ENCODE results near the gene ATP1B1. TPM values are rescaled to one million over a fixed set of nuclear protein-coding genes. Genes with fewer than 3 reads are reported as not detected.

ATP1B1 gene
- total and polyA plus RNA-seq, 2 donors (not counting 1 experiment from before 2014, with no cell fraction given), result 1.4 to 1.7 TPM

GRCh38 chr1:169148472-169149252 is 42.2 kb downstream of the ATP1B1 start:
- WGBS (ENCODE audit: insufficient coverage), result 80% methylated on average over 1 of the region's 5 CpGs
- DNase-seq (no peak), ATAC-seq (ENCODE audit: low read depth) (no peak)
- Mint-ChIP-seq H3K4me1 (no peaks in the 10 kb centered on the region), H3K27me3 (no peaks in the 10 kb centered on the region), H3K9me3 (ENCODE audit: insufficient read depth) (no peaks in the 10 kb centered on the region), H3K4me3 (no peak overlapping the region), H3K27ac (no peak overlapping the region)
- no peaks in the 10 kb centered on the region for H3K27me3 ChIP-seq (replicated peaks in 1 of 4; ENCODE audit: control extremely low read depth in 1 of 4, control insufficient read depth in 3 of 4, insufficient read depth in 4 of 4, low read length in 3 of 4)
- no peaks in the 10 kb centered on the region for H3K36me3 ChIP-seq (replicated peaks in 1 of 2; ENCODE audit: control extremely low read depth in 1 of 2, control insufficient read depth in 1 of 2, extremely low read depth in 1 of 2, insufficient read depth in 2 of 2, low read length in 1 of 2)
- H3K79me2 ChIP-seq (ENCODE audit: control insufficient read depth, insufficient read depth, low read length), result no peaks in the 10 kb centered on the region
- H2AFZ ChIP-seq (ENCODE audit: insufficient read depth, low read depth, low read length, poor library complexity, severe bottlenecking), result no peak overlapping the region
- H3K9me3 ChIP-seq (ENCODE audit: control extremely low read depth in 1 of 3, control insufficient read depth in 2 of 3, insufficient read depth in 1 of 3, low read length in 2 of 3), result no peaks in the 10 kb centered on the region
- intact Hi-C loops (cut with micrococcal nuclease), result no loop called here
- no peak for TF ChIP-seq EZH2 (IDR thresholded peaks at IDR 0.05; ENCODE audit: borderline replicate concordance, insufficient read depth, low read depth, low read length, poor library complexity, severe bottlenecking)
- TF ChIP-seq, protein P1, sequence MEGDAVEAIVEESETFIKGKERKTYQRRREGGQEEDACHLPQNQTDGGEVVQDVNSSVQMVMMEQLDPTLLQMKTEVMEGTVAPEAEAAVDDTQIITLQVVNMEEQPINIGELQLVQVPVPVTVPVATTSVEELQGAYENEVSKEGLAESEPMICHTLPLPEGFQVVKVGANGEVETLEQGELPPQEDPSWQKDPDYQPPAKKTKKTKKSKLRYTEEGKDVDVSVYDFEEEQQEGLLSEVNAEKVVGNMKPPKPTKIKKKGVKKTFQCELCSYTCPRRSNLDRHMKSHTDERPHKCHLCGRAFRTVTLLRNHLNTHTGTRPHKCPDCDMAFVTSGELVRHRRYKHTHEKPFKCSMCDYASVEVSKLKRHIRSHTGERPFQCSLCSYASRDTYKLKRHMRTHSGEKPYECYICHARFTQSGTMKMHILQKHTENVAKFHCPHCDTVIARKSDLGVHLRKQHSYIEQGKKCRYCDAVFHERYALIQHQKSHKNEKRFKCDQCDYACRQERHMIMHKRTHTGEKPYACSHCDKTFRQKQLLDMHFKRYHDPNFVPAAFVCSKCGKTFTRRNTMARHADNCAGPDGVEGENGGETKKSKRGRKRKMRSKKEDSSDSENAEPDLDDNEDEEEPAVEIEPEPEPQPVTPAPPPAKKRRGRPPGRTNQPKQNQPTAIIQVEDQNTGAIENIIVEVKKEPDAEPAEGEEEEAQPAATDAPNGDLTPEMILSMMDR (IDR thresholded peaks at IDR 0.05), result no peak
- no peak overlapping the region for H3K9ac ChIP-seq (ENCODE audit: low read length)
- POLR2A ChIA-PET, result no interaction called here
- no peak overlapping the region for H3K4me3 ChIP-seq (ENCODE audit: control extremely low read depth in 1 of 5, extremely low read depth in 1 of 5, insufficient read depth in 1 of 5, low read depth in 2 of 5, low read length in 4 of 5)
- no peak overlapping the region for H3K4me2 ChIP-seq (replicated peaks; ENCODE audit: low read depth, low read length, poor library complexity, severe bottlenecking)
- CTCF ChIA-PET, result no interaction called here
- H3K4me1 ChIP-seq (ENCODE audit: control insufficient read depth in 2 of 2, insufficient read depth in 2 of 2, low read length in 2 of 2), result no peaks in the 10 kb centered on the region
- no peaks in the 10 kb centered on the region for H4K20me1 ChIP-seq (ENCODE audit: control insufficient read depth, insufficient read depth, low read length, poor library complexity, severe bottlenecking)
- H3K27ac ChIP-seq (ENCODE audit: low read length in 2 of 2), result no peak overlapping the region

- Histone ChIP-seq H3K9ac (ENCODE audit: low read length) (no peak overlapping the region), H3K4me3 (ENCODE audit: control extremely low read depth in 1 of 5, extremely low read depth in 1 of 5, insufficient read depth in 1 of 5, low read depth in 2 of 5, low read length in 4 of 5) (no peak overlapping the region), H3K79me2 (ENCODE audit: control insufficient read depth, insufficient read depth, low read length) (no peaks in the 10 kb centered on the region), H3K27me3 (replicated peaks in 1 of 4; ENCODE audit: control extremely low read depth in 1 of 4, control insufficient read depth in 3 of 4, insufficient read depth in 4 of 4, low read length in 3 of 4) (no peaks in the 10 kb centered on the region), H3K4me2 (replicated peaks; ENCODE audit: low read depth, low read length, poor library complexity, severe bottlenecking) (no peak overlapping the region), H2AFZ (ENCODE audit: insufficient read depth, low read depth, low read length, poor library complexity, severe bottlenecking) (no peak overlapping the region), H3K4me1 (ENCODE audit: control insufficient read depth in 2 of 2, insufficient read depth in 2 of 2, low read length in 2 of 2) (no peaks in the 10 kb centered on the region), H3K27ac (ENCODE audit: low read length in 2 of 2) (no peak overlapping the region), H3K9me3 (ENCODE audit: control extremely low read depth in 1 of 3, control insufficient read depth in 2 of 3, insufficient read depth in 1 of 3, low read length in 2 of 3) (no peaks in the 10 kb centered on the region), H4K20me1 (ENCODE audit: control insufficient read depth, insufficient read depth, low read length, poor library complexity, severe bottlenecking) (no peaks in the 10 kb centered on the region), H3K36me3 (replicated peaks in 1 of 2; ENCODE audit: control extremely low read depth in 1 of 2, control insufficient read depth in 1 of 2, extremely low read depth in 1 of 2, insufficient read depth in 2 of 2, low read length in 1 of 2) (no peaks in the 10 kb centered on the region)
- ChIA-PET POLR2A (no interaction called here), CTCF (interaction anchor here (1.1 kb wide), 1 partner anchor 45 kb away, joined by 3 read pairs; no protein-coding TSS in a partner anchor)
- H3K9me3 Mint-ChIP-seq (ENCODE audit: insufficient read depth), result no peaks in the 10 kb centered on the region
- no peaks in the 10 kb centered on the region for H3K4me1 Mint-ChIP-seq
- no peak for DNase-seq
- ATAC-seq (ENCODE audit: low read depth), result no peak
- TF ChIP-seq, protein P1 (IDR thresholded peaks at IDR 0.05), result no peak
- no peak for TF ChIP-seq EZH2 (IDR thresholded peaks at IDR 0.05; ENCODE audit: borderline replicate concordance, insufficient read depth, low read depth, low read length, poor library complexity, severe bottlenecking)
- intact Hi-C loops (cut with micrococcal nuclease), result no loop called here
- H3K27ac Mint-ChIP-seq, result no peak overlapping the region
- WGBS (ENCODE audit: insufficient coverage), result no CpG with 5 or more reads among the region's 2 CpGs
- H3K27me3 Mint-ChIP-seq, result no peaks in the 10 kb centered on the region
- H3K4me3 Mint-ChIP-seq, result no peak overlapping the region
Measured at GRCh38 chr1:169149555-169150286, 43.2 kb downstream of the ATP1B1 start.
